B cell (primary cell): ENCODE results near the gene MRC2. TPM values are rescaled to one million over a fixed set of nuclear protein-coding genes. Genes with fewer than 3 reads are reported as not detected.

Source experiments
- ATAC-seq: fragments of 200-7000 bp; cut with Tn5 transposase; one replicate; pipeline ENCODE4 v1.10.0; 2021; ENCODE audit warnings: low read depth, mild to moderate bottlenecking, moderate number of reproducible peaks, moderate library complexity
- CTCF ChIA-PET: fragments of 350-600 bp; sonication (Branson Sonifier 250); formaldehyde crosslinking; loops from one replicate; lab custom pipeline; 2021; ENCODE audit warnings: antibody characterized with exemption, inconsistent platforms; lab: Charles Lee
- POLR2A ChIA-PET: fragments of 350-600 bp; sonication (Branson Sonifier 250); formaldehyde crosslinking; loops from one replicate; lab custom pipeline; 2021; ENCODE audit warnings: antibody characterized with exemption; lab: Charles Lee
- DNase-seq: peaks from one replicate; pipeline ENCODE4 v3.0.0; 2013
- H2AFZ ChIP-seq: 2 replicates; pipeline ENCODE4 v1.6.1; 2012; ENCODE audit warnings: mild to moderate bottlenecking, low read depth, low read length; ENCODE audit not compliant: insufficient read depth, poor library complexity, severe bottlenecking
- H3K27ac ChIP-seq, 2 donors: 1 replicate in 1 of 2; 2 replicates in 1 of 2; pipeline ENCODE4 v1.5.1; 2012 to 2013; ENCODE audit warnings: low read length in 2 of 2, mild to moderate bottlenecking in 2 of 2, moderate library complexity in 1 of 2
- H3K27me3 ChIP-seq, 4 experiments: fragments of 200-600 bp in 1 of 4; sonication (generic) in 1 of 4; replicated peaks in 1 of 4; 1 replicate in 2 of 4; 2 replicates in 2 of 4; pipeline versions ENCODE4 v1.6.1 to v1.7.0; 2013 to 2016; ENCODE audit warnings: low read length in 3 of 4, mild to moderate bottlenecking in 2 of 4, mixed read lengths in 1 of 4, moderate library complexity in 1 of 4; ENCODE audit not compliant: insufficient read depth in 4 of 4, control insufficient read depth in 3 of 4; ENCODE audit errors: control extremely low read depth in 1 of 4
- H3K36me3 ChIP-seq, 2 experiments: replicated peaks in 1 of 2; 1 replicate in 1 of 2; 2 replicates in 1 of 2; pipeline versions ENCODE4 v1.6.1 to v1.7.1; 2013; ENCODE audit warnings: low read length in 1 of 2; ENCODE audit not compliant: insufficient read depth in 2 of 2, control insufficient read depth in 1 of 2; ENCODE audit errors: control extremely low read depth in 1 of 2, extremely low read depth in 1 of 2
- H3K4me1 ChIP-seq, 2 donors: fragments of 200-600 bp in 1 of 2; sonication (generic) in 1 of 2; 1 replicate in 1 of 2; 2 replicates in 1 of 2; pipeline versions ENCODE4 v1.5.1 to v1.6.1; 2013 to 2017; ENCODE audit warnings: low read length in 2 of 2; ENCODE audit not compliant: control insufficient read depth in 2 of 2, insufficient read depth in 2 of 2
- H3K4me2 ChIP-seq: replicated peaks from 2 replicates; pipeline ENCODE3; 2012; ENCODE audit warnings: mild to moderate bottlenecking, low read depth, low read length; ENCODE audit not compliant: poor library complexity, severe bottlenecking
- H3K4me3 ChIP-seq, 5 experiments: fragments of 200-600 bp in 1 of 5; sonication (generic) in 1 of 5; 1 replicate in 3 of 5; 2 replicates in 2 of 5; pipeline versions ENCODE4 v1.5.1 to v1.7.0; 2011 to 2016; ENCODE audit warnings: low read length in 4 of 5, mild to moderate bottlenecking in 4 of 5, low read depth in 2 of 5, control low read depth in 1 of 5, moderate library complexity in 1 of 5; ENCODE audit not compliant: insufficient read depth in 1 of 5; ENCODE audit errors: control extremely low read depth in 1 of 5, extremely low read depth in 1 of 5
- H3K79me2 ChIP-seq: fragments of 200-600 bp; sonication (generic); one replicate; pipeline ENCODE4 v1.6.0; 2016; ENCODE audit warnings: low read length; ENCODE audit not compliant: control insufficient read depth, insufficient read depth
- H3K9ac ChIP-seq: fragments of 200-600 bp; sonication (generic); 2 replicates; pipeline ENCODE4 v1.6.1; 2017; ENCODE audit warnings: mild to moderate bottlenecking, low read length, moderate library complexity
- H3K9me3 ChIP-seq, 3 donors: one replicate each; pipeline versions ENCODE4 v1.6.1 to v1.7.1; 2013; ENCODE audit warnings: low read length in 2 of 3; ENCODE audit not compliant: control insufficient read depth in 2 of 3, insufficient read depth in 1 of 3; ENCODE audit errors: control extremely low read depth in 1 of 3
- H4K20me1 ChIP-seq: 2 replicates; pipeline ENCODE4 v1.6.0; 2012; ENCODE audit warnings: mild to moderate bottlenecking, low read length; ENCODE audit not compliant: insufficient read depth, control insufficient read depth, poor library complexity, severe bottlenecking
- H3K27ac Mint-ChIP-seq: one replicate; pipeline ENCODE4 v1.8.0; 2021; ENCODE audit warnings: mixed read lengths
- H3K27me3 Mint-ChIP-seq: one replicate; pipeline ENCODE4 v1.8.0; 2021; ENCODE audit warnings: mixed read lengths
- H3K4me1 Mint-ChIP-seq: one replicate; pipeline ENCODE4 v1.8.0; 2021; ENCODE audit warnings: mixed read lengths
- H3K4me3 Mint-ChIP-seq: one replicate; pipeline ENCODE4 v1.8.0; 2021; ENCODE audit warnings: mixed read lengths
- H3K9me3 Mint-ChIP-seq: one replicate; pipeline ENCODE4 v1.8.0; 2022; ENCODE audit warnings: mixed read lengths; ENCODE audit not compliant: insufficient read depth
- CTCF ChIP-seq: fragments of 200-600 bp; IDR thresholded peaks from one replicate; pipeline ENCODE4 v1.8.0; 2022; ENCODE audit warnings: antibody characterized with exemption, mild to moderate bottlenecking
- EZH2 ChIP-seq: IDR thresholded peaks from 2 replicates; pipeline ENCODE4 v1.6.1; 2012; ENCODE audit warnings: borderline replicate concordance, low read depth, mild to moderate bottlenecking, moderate library complexity, low read length; ENCODE audit not compliant: insufficient read depth, poor library complexity, severe bottlenecking
- WGBS: methylation state at CpG from one replicate; pipeline ENCODE4 v1.1.5; 2013; ENCODE audit warnings: missing lambda C conversion rate; ENCODE audit not compliant: insufficient coverage; 5-methylcytosine and 5-hydroxymethylcytosine counted together
- intact Hi-C: fragments of 100-400 bp; cut with micrococcal nuclease; formaldehyde crosslinking; loops from one replicate; pipeline ENCODE4 v1.10.0; 2022
- polyA plus RNA-seq: library from polyadenylated mRNA; depleted of rRNA; stranded (reverse); fragments of >200 nt; gene quantifications from 2 replicates; pipeline ENCODE4 v1.2.3, GENCODE V29; 2012
- total RNA-seq, 2 donors: library from RNA; stranded (reverse); fragments of 120-200 nt in 1 of 2; gene quantifications; 1 replicate in 1 of 2; 2 replicates in 1 of 2; pipeline versions ENCODE4 v1.2.3 to v1.2.4, GENCODE V29; 2013 to 2022

The MRC2 gene
- total and polyA plus RNA-seq, 2 donors (not counting 1 experiment from before 2014, with no cell fraction given): 0.09 to 0.34 TPM

GRCh38 chr17:62684179-62684578 is 56.7 kb downstream of the MRC2 start:
- Mint-ChIP-seq H3K27ac (no peak overlapping the region), H3K27me3 (no peaks in the 10 kb centered on the region), H3K4me1 (no peaks in the 10 kb centered on the region), H3K9me3 (no peaks in the 10 kb centered on the region), H3K4me3 (no peak overlapping the region)
- intact Hi-C loops: no loop called here
- CTCF ChIA-PET: no interaction called here
- ATAC-seq (no peak), DNase-seq (no peak)
- Histone ChIP-seq H3K36me3 (no peaks in the 10 kb centered on the region), H3K4me3 (no peak overlapping the region), H3K9me3 (no peaks in the 10 kb centered on the region), H3K27ac (no peak overlapping the region), H4K20me1 (no peaks in the 10 kb centered on the region), H3K4me2 (no peak overlapping the region), H3K79me2 (no peaks in the 10 kb centered on the region), H3K9ac (no peak overlapping the region), H3K27me3 (no peaks in the 10 kb centered on the region), H2AFZ (no peak overlapping the region), H3K4me1 (no peaks in the 10 kb centered on the region)
- WGBS: no CpG with 5 or more reads among the region's 4 CpGs
- TF ChIP-seq CTCF (no peak), EZH2 (no peak)
- POLR2A ChIA-PET: no interaction called here

GRCh38 chr17:62687997-62688396 is 60.5 kb downstream of the MRC2 start:
- CTCF ChIA-PET: no interaction called here

More at GRCh38 chr17:62687997-62688396, 60.5 kb downstream of the MRC2 start:
- H3K9me3 Mint-ChIP-seq: no peaks in the 10 kb centered on the region
- Histone ChIP-seq H3K4me2 (no peak overlapping the region), H3K27ac (no peak overlapping the region), H3K9me3 (no peaks in the 10 kb centered on the region), H3K79me2 (no peaks in the 10 kb centered on the region), H2AFZ (no peak overlapping the region), H3K4me3 (no peak overlapping the region), H4K20me1 (no peaks in the 10 kb centered on the region), H3K9ac (no peak overlapping the region), H3K36me3 (no peaks in the 10 kb centered on the region), H3K4me1 (no peaks in the 10 kb centered on the region), H3K27me3 (no peaks in the 10 kb centered on the region)
- intact Hi-C loops: no loop called here
- no peak for TF ChIP-seq EZH2
- WGBS: 100% methylated on average over 2 of the region's 4 CpGs
- no peak for DNase-seq
- no peak overlapping the region for H3K27ac Mint-ChIP-seq
- H3K4me1 Mint-ChIP-seq: no peaks in the 10 kb centered on the region
- ATAC-seq: no peak
- H3K27me3 Mint-ChIP-seq: no peaks in the 10 kb centered on the region
- POLR2A ChIA-PET: no interaction called here
- H3K4me3 Mint-ChIP-seq: no peak overlapping the region
